Stimulated activated CD8-positive, alpha-beta memory T cell treated with anti-CD3 and anti-CD28 coated beads, Interleukin-15, amount 100 ng/mL, for 24 hours (primary cell): ENCODE measurements around the gene VILL.
"Not testable (repeated sequence)": the region's sequence is repeated elsewhere in the genome, so short reads cannot be mapped to it uniquely, and the experiment has no call there.

Experiments used
- DNase-seq: peaks from one replicate; pipeline ENCODE4 v3.0.0-alpha.2; 2020; ENCODE audit warnings: low read depth

The VILL gene

GRCh38 chr3:37963635-37964034 lies 27.0 kb upstream of the VILL start:
- no peak for DNase-seq

- no peak for DNase-seq
These were observed 26.4 kb upstream of the VILL start for GRCh38 chr3:37964146-37964545.

GRCh38 chr3:37964716-37965115 lies 25.9 kb upstream of the VILL start:
- no peak for DNase-seq

- no peak for DNase-seq
These were observed 23.2 kb upstream of the VILL start for GRCh38 chr3:37967260-37967881.

GRCh38 chr3:37968199-37968598 lies 22.4 kb upstream of the VILL start:
- no peak for DNase-seq

- no peak for DNase-seq
These were observed 21.6 kb upstream of the VILL start for GRCh38 chr3:37968813-37969595.

- DNase-seq, result no peak
These were observed 20.9 kb upstream of the VILL start for GRCh38 chr3:37969596-37970100.

- no peak for DNase-seq
These were observed 19.8 kb upstream of the VILL start for GRCh38 chr3:37970802-37971201.

GRCh38 chr3:37971467-37971866 lies 19.1 kb upstream of the VILL start:
- DNase-seq, result no peak

- not testable (repeated sequence) for DNase-seq
These were observed 18.5 kb upstream of the VILL start for GRCh38 chr3:37972056-37972455.

GRCh38 chr3:37973246-37974054 lies 17.1 kb upstream of the VILL start:
- DNase-seq, result no peak

GRCh38 chr3:37974121-37975083 lies 16.2 kb upstream of the VILL start:
- peak; percentile 30 for DNase-seq

GRCh38 chr3:37979541-37980461 lies 10.8 kb upstream of the VILL start:
- no peak for DNase-seq

GRCh38 chr3:37980462-37981347 lies 9.9 kb upstream of the VILL start:
- DNase-seq, result no peak

- no peak for DNase-seq
These were observed 9.3 kb upstream of the VILL start for GRCh38 chr3:37981348-37981664.

GRCh38 chr3:37982331-37982730 lies 8.3 kb upstream of the VILL start:
- no peak for DNase-seq

- DNase-seq, result no peak
These were observed 6.5 kb upstream of the VILL start for GRCh38 chr3:37984051-37984450.

- no peak for DNase-seq
These were observed 6.0 kb upstream of the VILL start for GRCh38 chr3:37984596-37984995.

- DNase-seq, result no peak
These were observed 4.8 kb upstream of the VILL start for GRCh38 chr3:37985637-37986320.
